ENCODE results near the gene SERPINB11. TPM values are rescaled to one million over a fixed set of nuclear protein-coding genes. Genes with fewer than 3 reads are reported as not detected.

Gene SERPINB11
- total RNA-seq, 4 donors from 2014 or later, result not detected

DNA sequence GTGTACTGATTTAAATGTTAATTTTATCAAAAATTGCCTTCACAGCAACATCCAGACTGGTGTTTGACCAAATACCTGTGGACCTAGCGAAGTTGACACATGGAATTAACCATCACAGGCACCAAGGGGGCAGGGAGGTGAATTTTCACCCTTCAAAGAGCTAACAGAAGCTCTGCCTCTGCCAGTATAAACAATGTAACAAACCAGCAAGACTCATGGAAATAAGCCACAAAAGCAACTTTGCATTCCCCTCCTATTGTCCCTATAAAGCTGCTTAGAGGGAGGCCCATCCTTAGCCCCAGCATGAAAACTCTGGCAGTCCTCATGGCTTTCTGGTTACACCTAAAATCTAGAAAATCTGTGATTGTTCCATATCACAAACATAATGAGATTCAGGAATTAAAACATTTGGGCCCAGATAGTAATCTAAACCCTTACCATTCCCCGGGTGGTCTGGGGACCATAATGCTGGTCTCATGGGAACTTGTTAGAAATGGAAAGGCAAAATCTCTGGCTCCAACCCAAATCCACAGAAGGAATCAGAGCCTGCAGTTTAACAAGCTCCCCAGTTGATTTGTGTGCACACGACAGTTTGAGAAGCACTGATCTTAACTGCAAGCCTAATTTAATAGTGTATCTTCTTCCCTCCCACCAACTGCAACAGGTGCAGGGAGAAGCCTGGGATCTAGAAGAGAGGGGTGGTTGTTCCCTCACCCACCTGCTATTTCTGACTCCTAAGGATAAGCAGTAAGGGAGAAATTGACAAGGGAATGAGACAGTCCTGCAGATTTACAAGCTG is 23.1 kb downstream of the SERPINB11 start:
- in situ Hi-C loops (cut with MboI; ENCODE audit: low sequenced_read_pairs in 4 of 4), result no loop called here
- intact Hi-C loops (cut with DNase I; ENCODE audit: low total_unique reads), result no loop called here
- DNase-seq, result no peak
- Histone ChIP-seq H3K36me3 (no peaks in the 10 kb centered on the region), H3K27ac (no peak overlapping the region), H3K27me3 (no peaks in the 10 kb centered on the region), H3K4me1 (no peaks in the 10 kb centered on the region), H3K9me3 (no peaks in the 10 kb centered on the region), H3K4me3 (no peak overlapping the region)
- ATAC-seq, result no peak
- no peak for TF ChIP-seq POLR2A (IDR thresholded peaks at IDR 0.05)
- TF ChIP-seq, protein P1, sequence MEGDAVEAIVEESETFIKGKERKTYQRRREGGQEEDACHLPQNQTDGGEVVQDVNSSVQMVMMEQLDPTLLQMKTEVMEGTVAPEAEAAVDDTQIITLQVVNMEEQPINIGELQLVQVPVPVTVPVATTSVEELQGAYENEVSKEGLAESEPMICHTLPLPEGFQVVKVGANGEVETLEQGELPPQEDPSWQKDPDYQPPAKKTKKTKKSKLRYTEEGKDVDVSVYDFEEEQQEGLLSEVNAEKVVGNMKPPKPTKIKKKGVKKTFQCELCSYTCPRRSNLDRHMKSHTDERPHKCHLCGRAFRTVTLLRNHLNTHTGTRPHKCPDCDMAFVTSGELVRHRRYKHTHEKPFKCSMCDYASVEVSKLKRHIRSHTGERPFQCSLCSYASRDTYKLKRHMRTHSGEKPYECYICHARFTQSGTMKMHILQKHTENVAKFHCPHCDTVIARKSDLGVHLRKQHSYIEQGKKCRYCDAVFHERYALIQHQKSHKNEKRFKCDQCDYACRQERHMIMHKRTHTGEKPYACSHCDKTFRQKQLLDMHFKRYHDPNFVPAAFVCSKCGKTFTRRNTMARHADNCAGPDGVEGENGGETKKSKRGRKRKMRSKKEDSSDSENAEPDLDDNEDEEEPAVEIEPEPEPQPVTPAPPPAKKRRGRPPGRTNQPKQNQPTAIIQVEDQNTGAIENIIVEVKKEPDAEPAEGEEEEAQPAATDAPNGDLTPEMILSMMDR (IDR thresholded peaks at IDR 0.05 in 4 of 5, conservative IDR thresholded peaks at IDR 0.05 in 1 of 5), result no peak

DNA sequence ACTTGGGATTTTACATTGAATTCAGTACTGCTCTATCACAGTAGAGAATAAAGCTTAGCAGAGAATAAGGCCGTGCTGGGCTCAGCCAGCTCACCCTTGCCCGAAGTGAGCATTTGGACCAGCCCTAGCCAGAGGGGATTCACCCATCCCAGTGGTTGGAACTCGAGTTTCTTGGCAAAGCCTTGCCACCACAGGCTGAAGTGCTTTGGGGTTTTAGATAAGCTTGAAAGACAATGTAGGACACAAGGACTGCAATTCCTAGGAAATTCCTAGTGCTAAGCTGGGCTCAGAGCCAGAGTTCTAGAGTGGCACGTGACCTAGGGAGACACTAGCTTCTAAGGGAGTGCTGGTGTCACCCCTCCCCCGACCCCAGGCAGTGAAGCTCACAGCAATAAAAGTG is 28.0 kb downstream of the SERPINB11 start:
- ATAC-seq (no peak), DNase-seq (no peak)
- Histone ChIP-seq H3K4me1 (no peaks in the 10 kb centered on the region), H3K27me3 (no peaks in the 10 kb centered on the region), H3K36me3 (no peaks in the 10 kb centered on the region), H3K9me3 (no peaks in the 10 kb centered on the region), H3K27ac (no peak overlapping the region), H3K4me3 (no peak overlapping the region)
- in situ Hi-C loops (cut with MboI; ENCODE audit: low sequenced_read_pairs in 4 of 4) (no loop called here), intact Hi-C loops (cut with DNase I; ENCODE audit: low total_unique reads) (no loop called here)
- TF ChIP-seq, protein P1 (IDR thresholded peaks at IDR 0.05 in 4 of 5, conservative IDR thresholded peaks at IDR 0.05 in 1 of 5), result no peak
- TF ChIP-seq POLR2A (IDR thresholded peaks at IDR 0.05), result no peak

- H3K4me1 ChIP-seq, result no peaks in the 10 kb centered on the region
- ATAC-seq (no peak), DNase-seq (no peak)
- no peaks in the 10 kb centered on the region for H3K27me3 ChIP-seq
- H3K4me3 ChIP-seq, result no peak overlapping the region
- H3K36me3 ChIP-seq, result no peaks in the 10 kb centered on the region
- H3K27ac ChIP-seq, result no peak overlapping the region
- TF ChIP-seq POLR2A (IDR thresholded peaks at IDR 0.05), result no peak
- TF ChIP-seq, protein P1 (IDR thresholded peaks at IDR 0.05 in 4 of 5, conservative IDR thresholded peaks at IDR 0.05 in 1 of 5), result no peak
- intact Hi-C loops (cut with DNase I; ENCODE audit: low total_unique reads), result no loop called here
- in situ Hi-C loops (cut with MboI; ENCODE audit: low sequenced_read_pairs in 4 of 4), result no loop called here
- no peaks in the 10 kb centered on the region for H3K9me3 ChIP-seq
Observed at GRCh38 chr18:63731215-63731614, 28.5 kb downstream of the SERPINB11 start.

DNA sequence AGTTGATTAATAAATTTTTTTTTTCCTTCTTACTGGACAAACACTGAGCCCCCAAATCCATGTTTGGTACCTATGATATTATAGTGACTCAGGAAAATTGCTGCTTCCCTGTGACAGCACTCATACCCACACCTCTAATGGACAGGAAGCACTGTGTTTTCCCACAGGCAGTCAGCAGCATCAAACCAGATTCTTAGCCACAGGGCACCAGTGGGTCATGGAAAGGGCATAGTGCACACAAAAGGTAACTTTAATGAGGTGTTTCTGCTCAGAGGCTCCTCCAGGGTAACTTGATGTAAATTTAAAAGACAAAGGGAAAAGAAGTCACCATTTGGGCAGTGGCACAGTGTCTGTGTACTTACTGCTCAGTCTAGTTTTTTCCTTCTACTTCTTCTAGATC is 34.1 kb downstream of the SERPINB11 start:
- ATAC-seq, result no peak
- intact Hi-C loops (cut with DNase I; ENCODE audit: low total_unique reads) (no loop called here), in situ Hi-C loops (cut with MboI; ENCODE audit: low sequenced_read_pairs in 4 of 4) (no loop called here)
- Histone ChIP-seq H3K4me3 (no peak overlapping the region), H3K27ac (no peak overlapping the region), H3K9me3 (no peaks in the 10 kb centered on the region), H3K27me3 (no peaks in the 10 kb centered on the region), H3K4me1 (no peaks in the 10 kb centered on the region), H3K36me3 (no peaks in the 10 kb centered on the region)
- TF ChIP-seq POLR2A (IDR thresholded peaks at IDR 0.05), result no peak
- TF ChIP-seq, protein P1 (IDR thresholded peaks at IDR 0.05 in 4 of 5, conservative IDR thresholded peaks at IDR 0.05 in 1 of 5), result no peak
- DNase-seq, result no peak

Measured in gastrocnemius medialis (tissue), 4 donors.